Pancreas (tissue), 10 donors: Measurements from ENCODE around the gene ARHGEF3. TPM values are rescaled to one million over a fixed set of nuclear protein-coding genes. Genes with fewer than 3 reads are reported as not detected.

Experiments used
- ATAC-seq, 4 donors: fragments of 200-7000 bp; cut with Tn5 transposase; one replicate each; pipeline versions ENCODE4 v1.8.0 to v1.9.1; 2020; ENCODE audit warnings: mild to moderate bottlenecking in 4 of 4, moderate library complexity in 4 of 4
- DNase-seq, 6 donors: peaks; one replicate each; pipeline ENCODE4 v3.0.0-alpha.2; 2020
- FAIRE-seq: peaks from 2 replicates; lab custom pipeline; 2012; peaks lifted over from hg19 to GRCh38; lab: Jason Lieb, UNC
- H3K27ac ChIP-seq, 4 donors: fragments of 200-600 bp; sonication (generic); 1 replicate in 3 of 4; 2 replicates in 1 of 4; pipeline versions ENCODE4 v1.5.0 to v1.8.0; 2020
- H3K27me3 ChIP-seq, 4 donors: fragments of 200-600 bp; one replicate each; pipeline ENCODE4 v1.8.0; 2021
- H3K36me3 ChIP-seq, 3 donors: fragments of 200-600 bp; sonication (generic) in 1 of 3; one replicate each; pipeline versions ENCODE4 v1.5.0 to v1.8.0; 2020 to 2021
- H3K4me1 ChIP-seq, 3 donors: fragments of 200-600 bp; one replicate each; pipeline ENCODE4 v1.8.0; 2021
- H3K4me3 ChIP-seq, 4 donors: fragments of 200-600 bp; sonication (generic) in 2 of 4; one replicate each; pipeline versions ENCODE4 v1.5.0 to v1.8.0; 2020 to 2021
- H3K9me3 ChIP-seq, 4 donors: fragments of 200-600 bp; one replicate each; pipeline ENCODE4 v1.8.0; 2021
- CTCF ChIP-seq, 4 donors: fragments of 200-600 bp; sonication (generic) in 3 of 4; IDR thresholded peaks; one replicate each; pipeline versions ENCODE4 v1.5.0 to v1.8.0; 2021; ENCODE audit warnings: antibody characterized with exemption in 4 of 4
- WGBS, 2 donors: extraction: QIAGEN DNeasy Blood & Tissue Kit; methylation state at CpG; one replicate each; pipeline ENCODE4 v1.1.7; 2013; 5-methylcytosine and 5-hydroxymethylcytosine counted together
- intact Hi-C, 3 donors: fragments of 100-400 bp; cut with DNase I; formaldehyde crosslinking; loops; one replicate each; pipeline versions ENCODE4 v1.11.1 to v1.14.2; 2022
- polyA plus RNA-seq, 2 donors: library from polyadenylated mRNA; stranded (reverse); fragments of 200-250 nt; gene quantifications; one replicate each; pipeline ENCODE4 v1.2.3, GENCODE V29; 2013
- total RNA-seq, 6 donors: library from RNA; stranded (reverse); fragmentation: NEBNext Ultra II Directional in 4 of 6; extraction: Animal tissue kit (Norgen Biotek cat#: 25700) in 4 of 6; gene quantifications; one replicate each; pipeline versions ENCODE4 v1.2.1 to v1.2.4, GENCODE V29; 2021 to 2023
- donor health status: healthy with polysubstance abuse.
- donor health status: DM: no; HTN: no; CAD: no; lungs with moderate emphysema.
- donor health status: DM: no; HTN: no; CAD: no.
- donor health status: control.
- donor health status: control.
- donor health status: Bipolar disorder and iron deficiency.
- donor health status: DM: yes; HTN: yes; CAD: no.
- donor health status: DM: no; HTN: no; CAD: no.
- donor health status: DM: no; HTN: no; CAD: no.
- donor health status: DM: yes; HTN: yes; CAD: no.

Gene ARHGEF3
- total and polyA plus RNA-seq, 8 donors: 11.4 to 36.5 (median 25.6) TPM

- no peaks in the 10 kb centered on the region for H3K9me3 ChIP-seq
- no peak overlapping the region for H3K4me3 ChIP-seq
- no peaks in the 10 kb centered on the region for H3K27me3 ChIP-seq
- ATAC-seq (peak in 2 of 4 donors; percentile 20 to 29), DNase-seq (no peak), FAIRE-seq (no peak)
- no peak for TF ChIP-seq CTCF (IDR thresholded peaks at IDR 0.05)
- intact Hi-C loops: no loop called here
- H3K27ac ChIP-seq: no peak overlapping the region
- peaks cover 3 to 34% (median 31%) of the 10 kb centered on the region in 3 donors for H3K4me1 ChIP-seq
- WGBS, 2 donors: 33 to 40% methylated on average over 2 of the region's 2 CpGs
- H3K36me3 ChIP-seq: no peaks in the 10 kb centered on the region
Observed at GRCh38 chr3:56764184-56764583, 37.6 kb downstream of the ARHGEF3 start.

- TF ChIP-seq CTCF (IDR thresholded peaks at IDR 0.05): no peak
- peaks cover 11 to 40% (median 38%) of the 10 kb centered on the region in 3 donors for H3K4me1 ChIP-seq
- no peak overlapping the region for H3K4me3 ChIP-seq
- intact Hi-C loops: no loop called here
- FAIRE-seq (no peak), DNase-seq (no peak), ATAC-seq (no peak)
- no peaks in the 10 kb centered on the region for H3K9me3 ChIP-seq
- 28 to 38% methylated on average over 2 of the region's 2 CpGs for WGBS, 2 donors
- H3K36me3 ChIP-seq: no peaks in the 10 kb centered on the region
- H3K27ac ChIP-seq: no peak overlapping the region
- no peaks in the 10 kb centered on the region for H3K27me3 ChIP-seq
Observed at GRCh38 chr3:56763233-56763632, 38.5 kb downstream of the ARHGEF3 start.

- Histone ChIP-seq H3K9me3 (no peaks in the 10 kb centered on the region), H3K27ac (no peak overlapping the region), H3K36me3 (no peaks in the 10 kb centered on the region), H3K27me3 (no peaks in the 10 kb centered on the region), H3K4me1 (peaks cover 13 to 43% (median 40%) of the 10 kb centered on the region in 3 donors), H3K4me3 (no peak overlapping the region)
- TF ChIP-seq CTCF (IDR thresholded peaks at IDR 0.05): no peak
- DNase-seq (no peak), ATAC-seq (no peak), FAIRE-seq (no peak)
- intact Hi-C loops: no loop called here
- 92 to 100% methylated on average over 1 of the region's 1 CpG for WGBS, 2 donors
Observed at GRCh38 chr3:56762718-56763117, 39.0 kb downstream of the ARHGEF3 start.

- FAIRE-seq (no peak), ATAC-seq (no peak), DNase-seq (no peak)
- Histone ChIP-seq H3K36me3 (no peaks in the 10 kb centered on the region), H3K9me3 (no peaks in the 10 kb centered on the region), H3K27me3 (no peaks in the 10 kb centered on the region), H3K27ac (no peak overlapping the region), H3K4me3 (no peak overlapping the region), H3K4me1 (peaks cover 13 to 46% (median 40%) of the 10 kb centered on the region in 3 donors)
- 77 to 87% methylated on average over 11 of the region's 11 CpGs for WGBS, 2 donors
- no peak for TF ChIP-seq CTCF (IDR thresholded peaks at IDR 0.05)
- intact Hi-C loops: no loop called here
Observed at GRCh38 chr3:56761887-56762651, 39.7 kb downstream of the ARHGEF3 start.

- no peaks in the 10 kb centered on the region for H3K36me3 ChIP-seq
- no peak overlapping the region for H3K27ac ChIP-seq
- FAIRE-seq (no peak), ATAC-seq (no peak), DNase-seq (no peak)
- no peak overlapping the region for H3K4me3 ChIP-seq
- H3K9me3 ChIP-seq: no peaks in the 10 kb centered on the region
- no peaks in the 10 kb centered on the region for H3K27me3 ChIP-seq
- no peak for TF ChIP-seq CTCF (IDR thresholded peaks at IDR 0.05)
- 93 to 97% methylated on average over 2 of the region's 2 CpGs for WGBS, 2 donors
- H3K4me1 ChIP-seq: peaks cover 13 to 43% (median 40%) of the 10 kb centered on the region in 3 donors
- intact Hi-C loops: no loop called here
Observed at GRCh38 chr3:56761023-56761422, 40.7 kb downstream of the ARHGEF3 start.
